ENCODE data around the gene BTNL2.

The BTNL2 gene

GRCh38 chr6:32406857-32407256 is at the start of gene BTNL2:
TSS of gene BTNL2 (minus strand) at chr6:32407181. CDS start at chr6:32407123, 58 bp downstream.
- no peak within 1 kb of the TSS; the same call in 1 of the 2 replicates for H3K27ac ChIP-seq
- TF ChIP-seq CTCF (conservative IDR thresholded peaks at IDR 0.05), result no peak

GRCh38 chr6:32449088-32449736 is 42.2 kb upstream of the BTNL2 start:
- no peak for TF ChIP-seq CTCF (conservative IDR thresholded peaks at IDR 0.05)
- H3K27ac ChIP-seq, result no peak overlapping the region

GRCh38 chr6:32447932-32448331 is 41.0 kb upstream of the BTNL2 start:
- TF ChIP-seq CTCF (conservative IDR thresholded peaks at IDR 0.05), result no peak
- no peak overlapping the region for H3K27ac ChIP-seq

GRCh38 chr6:32445321-32445854 is 38.4 kb upstream of the BTNL2 start:
- no peak overlapping the region for H3K27ac ChIP-seq
- TF ChIP-seq CTCF (conservative IDR thresholded peaks at IDR 0.05), result no peak

GRCh38 chr6:32444433-32444832 is 37.5 kb upstream of the BTNL2 start:
- no peak overlapping the region for H3K27ac ChIP-seq
- no peak for TF ChIP-seq CTCF (conservative IDR thresholded peaks at IDR 0.05)

- H3K27ac ChIP-seq, result no peak overlapping the region
- no peak for TF ChIP-seq CTCF (conservative IDR thresholded peaks at IDR 0.05)
Observed at GRCh38 chr6:32442977-32443552, 36.1 kb upstream of the BTNL2 start.

- TF ChIP-seq CTCF (conservative IDR thresholded peaks at IDR 0.05), result no peak
Observed at GRCh38 chr6:32442243-32442667, 35.3 kb upstream of the BTNL2 start.

More at GRCh38 chr6:32442243-32442667, 35.3 kb upstream of the BTNL2 start:
- no peak overlapping the region for H3K27ac ChIP-seq

Measured in VCaP (cell line).